A673 (cell line): ENCODE results near the gene SBF2. TPM values are rescaled to one million over a fixed set of nuclear protein-coding genes. Genes with fewer than 3 reads are reported as not detected.

ENCODE experiments used
- BruUV-seq: library from RNA; stranded (reverse); fragments of 400-500 nt; replicated peaks from 2 replicates; lab custom pipeline; 2021; lab: Mats Ljungman, UMichigan
- CTCF ChIA-PET: fragments of 300-600 bp; sonication (Branson Sonifier 250); formaldehyde crosslinking; loops from one replicate; lab custom pipeline; 2022; ENCODE audit warnings: antibody characterized with exemption; lab: Charles Lee
- POLR2A ChIA-PET: fragments of 300-600 bp; sonication (Branson Sonifier 250); formaldehyde crosslinking; loops from one replicate; lab custom pipeline; 2022; ENCODE audit warnings: antibody characterized with exemption; ENCODE audit not compliant: low non-redundant PET; lab: Charles Lee
- DNase-seq: peaks from one replicate; pipeline ENCODE4 v3.0.0-alpha.2; 2015; ENCODE audit warnings: low spot score
- H3K27ac ChIP-seq: fragments of 200-600 bp; sonication (generic); 2 replicates; pipeline ENCODE4 v1.5.1; 2016; ENCODE audit warnings: mixed run types, low read depth, mild to moderate bottlenecking, mixed read lengths, antibody characterized with exemption, low read length; ENCODE audit not compliant: poor library complexity, severe bottlenecking
- H3K27me3 ChIP-seq: fragments of 200-600 bp; sonication (generic); replicated peaks from 2 replicates; pipeline ENCODE4 v1.6.1; 2017; ENCODE audit warnings: mixed run types, low read depth, mild to moderate bottlenecking, mixed read lengths, antibody characterized with exemption, low read length; ENCODE audit not compliant: insufficient read depth, poor library complexity
- H3K36me3 ChIP-seq: fragments of 200-600 bp; sonication (generic); 2 replicates; pipeline ENCODE4 v1.6.1; 2016; ENCODE audit warnings: mixed run types, mild to moderate bottlenecking, mixed read lengths, antibody characterized with exemption, low read length; ENCODE audit not compliant: insufficient read depth, poor library complexity, severe bottlenecking
- H3K4me1 ChIP-seq: fragments of 200-600 bp; sonication (generic); 2 replicates; pipeline ENCODE4 v1.6.1; 2017; ENCODE audit warnings: mixed run types, mild to moderate bottlenecking, mixed read lengths, antibody characterized with exemption, low read length; ENCODE audit not compliant: insufficient read depth, poor library complexity, severe bottlenecking
- H3K4me3 ChIP-seq: fragments of 200-600 bp; sonication (generic); 2 replicates; pipeline ENCODE4 v1.5.1; 2016; ENCODE audit warnings: low read depth, mixed run types, mild to moderate bottlenecking, mixed read lengths, low read length; ENCODE audit not compliant: poor library complexity, severe bottlenecking
- H3K9me3 ChIP-seq: fragments of 200-600 bp; sonication (generic); 2 replicates; pipeline ENCODE4 v1.6.1; 2016; ENCODE audit warnings: mixed run types, low read depth, mild to moderate bottlenecking, mixed read lengths, antibody characterized with exemption, low read length; ENCODE audit not compliant: poor library complexity, severe bottlenecking
- CTCF ChIP-seq: fragments of 300-800, 200-600 bp; sonication (generic); conservative IDR thresholded peaks from 2 replicates; pipeline ENCODE4 v1.5.1; 2017; ENCODE audit warnings: low read depth, mild to moderate bottlenecking, antibody characterized with exemption, low read length, moderate library complexity, mixed read lengths
- EZH2 ChIP-seq: fragments of 200-600 bp; sonication (generic); IDR thresholded peaks from 2 replicates; pipeline ENCODE4 v1.6.1; 2017; ENCODE audit warnings: borderline replicate concordance, low read depth, mild to moderate bottlenecking, mixed read lengths, antibody characterized with exemption, low read length; ENCODE audit not compliant: poor library complexity, severe bottlenecking
- intact Hi-C: fragments of 100-400 bp; cut with micrococcal nuclease; formaldehyde crosslinking; loops from one replicate; pipeline ENCODE4 v1.10.0; 2022; ENCODE audit not compliant: unreplicated experiment
- total RNA-seq: library from RNA; stranded (reverse); gene quantifications from 2 replicates; pipeline ENCODE4 v1.2.3, GENCODE V29; 2021

SBF2 gene
- total RNA-seq, 1 experiment from 2014 or later: 31.8 TPM

- peak; percentile 24 for DNase-seq
- Histone ChIP-seq H3K27ac (no peak overlapping the region), H3K9me3 (peaks cover 19% of the 10 kb centered on the region), H3K4me1 (no peaks in the 10 kb centered on the region), H3K4me3 (no peak overlapping the region), H3K36me3 (no peaks in the 10 kb centered on the region), H3K27me3 (no peaks in the 10 kb centered on the region)
- intact Hi-C loops: no loop called here
- BruUV-seq: no TSS peak
- ChIA-PET CTCF (no interaction called here), POLR2A (no interaction called here)
- no peak for TF ChIP-seq EZH2
- no peak for TF ChIP-seq CTCF
These were observed 92.7 kb downstream of the SBF2 start for GRCh38 chr11:10201343-10201742.

GRCh38 chr11:10197091-10197490 is 96.9 kb downstream of the SBF2 start:
- Histone ChIP-seq H3K27me3 (no peaks in the 10 kb centered on the region), H3K4me1 (no peaks in the 10 kb centered on the region), H3K36me3 (no peaks in the 10 kb centered on the region), H3K27ac (no peak overlapping the region), H3K9me3 (peaks cover 5% of the 10 kb centered on the region), H3K4me3 (no peak overlapping the region)
- BruUV-seq: no TSS peak
- TF ChIP-seq CTCF (no peak), EZH2 (no peak)
- intact Hi-C loops: no loop called here
- POLR2A ChIA-PET: no interaction called here
- CTCF ChIA-PET: no interaction called here
- no peak for DNase-seq

GRCh38 chr11:10192036-10192435 is 102.0 kb downstream of the SBF2 start:
- H3K36me3 ChIP-seq: no peaks in the 10 kb centered on the region
- no peaks in the 10 kb centered on the region for H3K27me3 ChIP-seq
- ChIA-PET POLR2A (no interaction called here), CTCF (no interaction called here)
- DNase-seq: no peak
- no peaks in the 10 kb centered on the region for H3K9me3 ChIP-seq
- no peak for TF ChIP-seq EZH2
- no peak for TF ChIP-seq CTCF
- H3K4me1 ChIP-seq: no peaks in the 10 kb centered on the region
- no peak overlapping the region for H3K4me3 ChIP-seq
- intact Hi-C loops: no loop called here
- BruUV-seq: no TSS peak
- H3K27ac ChIP-seq: no peak overlapping the region
